SK-N-SH (cell line): ENCODE results near the gene ADISSP. TPM values are rescaled to one million over a fixed set of nuclear protein-coding genes. Genes with fewer than 3 reads are reported as not detected.
A peak's percentile ranks its signal among the peaks of the same experiment; 100 is the strongest.

Source experiments
- CTCF ChIA-PET: fragments of 300-600, 350-600 bp; formaldehyde crosslinking; extraction: SDS; loops from one replicate; lab custom pipeline; 2021; lab: Yijun Ruan, JAX
- POLR2A ChIA-PET: fragments of 350-600 bp; sonication (Branson Sonifier 250); formaldehyde crosslinking; extraction: SDS; loops from one replicate; lab custom pipeline; 2020; ENCODE audit warnings: antibody characterized with exemption, inconsistent platforms; lab: Yijun Ruan, JAX
- DNase-seq: peaks from one replicate; pipeline ENCODE4 v3.0.0; 2012
- H2AFZ ChIP-seq: fragments of 200-600 bp; sonication (generic); 2 replicates; pipeline ENCODE4 v1.8.1; 2016; ENCODE audit warnings: antibody characterized with exemption, mild to moderate bottlenecking, low read depth
- H3F3A ChIP-seq: fragments of 200-600 bp; sonication (generic); replicated peaks from 2 replicates; pipeline ENCODE3; 2016; ENCODE audit warnings: antibody characterized with exemption, mild to moderate bottlenecking; ENCODE audit not compliant: insufficient read depth
- H3K27ac ChIP-seq, 2 experiments: fragments of 200-500 bp in 1 of 2; fragments of 200-600 bp in 1 of 2; sonication (Bioruptor generic) in 1 of 2; sonication (generic), shearing (Covaris generic) in 1 of 2; 2 replicates each; pipeline versions ENCODE4 v1.5.1 to v1.6.1; 2014 to 2016; ENCODE audit warnings: low read depth in 2 of 2, inconsistent platforms in 1 of 2, low read length in 1 of 2, mild to moderate bottlenecking in 1 of 2, mixed read lengths in 1 of 2
- H3K27me3 ChIP-seq: fragments of 200-600 bp; sonication (generic), shearing (Covaris generic); 2 replicates; pipeline ENCODE4 v1.6.1; 2016; ENCODE audit warnings: mixed run types; ENCODE audit not compliant: insufficient read depth
- H3K36me3 ChIP-seq, 2 experiments: fragments of 200-500 bp in 1 of 2; fragments of 200-600 bp in 1 of 2; sonication (Bioruptor generic) in 1 of 2; sonication (generic) in 1 of 2; replicated peaks in 1 of 2; 2 replicates each; pipeline versions ENCODE3 to v1.5.1; 2014 to 2016; ENCODE audit warnings: low read length in 1 of 2, mild to moderate bottlenecking in 1 of 2; ENCODE audit not compliant: insufficient read depth in 2 of 2, control insufficient read depth in 1 of 2
- H3K4me1 ChIP-seq, 2 experiments: fragments of 200-500 bp in 1 of 2; fragments of 200-600 bp in 1 of 2; sonication (Bioruptor generic) in 1 of 2; sonication (generic), shearing (Covaris generic) in 1 of 2; 2 replicates each; pipeline versions ENCODE4 v1.5.1 to v1.6.1; 2014 to 2016; ENCODE audit warnings: low read depth in 1 of 2, low read length in 1 of 2, mixed run types in 1 of 2; ENCODE audit not compliant: insufficient read depth in 2 of 2, control insufficient read depth in 1 of 2
- H3K4me2 ChIP-seq: fragments of 200-600 bp; sonication (generic), shearing (Covaris generic); 2 replicates; pipeline ENCODE4 v1.6.1; 2017; ENCODE audit warnings: mixed run types
- H3K4me3 ChIP-seq, 2 experiments: fragments of 200-500 bp in 1 of 2; fragments of 200-600 bp in 1 of 2; sonication (Bioruptor generic) in 1 of 2; sonication (generic), shearing (Covaris generic) in 1 of 2; 2 replicates each; pipeline versions ENCODE4 v1.5.1 to v1.8.1; 2014 to 2016; ENCODE audit warnings: low read depth in 2 of 2, inconsistent platforms in 1 of 2, low read length in 1 of 2, mild to moderate bottlenecking in 1 of 2, mixed read lengths in 1 of 2, moderate library complexity in 1 of 2
- H3K79me2 ChIP-seq: fragments of 200-600 bp; sonication (generic); 2 replicates; pipeline ENCODE4 v1.8.1; 2017; ENCODE audit warnings: mild to moderate bottlenecking; ENCODE audit not compliant: insufficient read depth
- H3K9ac ChIP-seq: fragments of 200-600 bp; sonication (generic); 2 replicates; pipeline ENCODE4 v1.6.1; 2017; ENCODE audit warnings: mixed run types
- H3K9me2 ChIP-seq: fragments of 200-600 bp; sonication (generic); 2 replicates; pipeline ENCODE4 v1.6.1; 2017; ENCODE audit warnings: mixed run types
- H3K9me3 ChIP-seq: fragments of 200-600 bp; sonication (generic); 2 replicates; pipeline ENCODE4 v1.6.1; 2017; ENCODE audit warnings: mixed run types, mild to moderate bottlenecking, moderate library complexity
- H4K20me1 ChIP-seq: fragments of 200-600 bp; sonication (generic); 2 replicates; pipeline ENCODE4 v1.6.1; 2017; ENCODE audit warnings: mild to moderate bottlenecking, mixed run types; ENCODE audit not compliant: insufficient read depth
- IRF3 ChIP-seq: fragments of 150-350 bp; IDR thresholded peaks from 2 replicates; pipeline ENCODE4 v1.6.1; 2016; ENCODE audit warnings: mild to moderate bottlenecking, low read depth, low read length
- JUND ChIP-seq: IDR thresholded peaks from 2 replicates; pipeline ENCODE4 v1.4.0; 2012
- REST ChIP-seq: IDR thresholded peaks from 2 replicates; pipeline ENCODE4 v1.6.1; 2012; ENCODE audit warnings: mild to moderate bottlenecking, low read depth, low read length, moderate library complexity
- RXRA ChIP-seq: IDR thresholded peaks from 2 replicates; pipeline ENCODE4 v1.4.0; 2012; ENCODE audit warnings: low read depth, mild to moderate bottlenecking, borderline replicate concordance
- WGBS: methylation state at CpG from one replicate; pipeline ENCODE4 v1.1.6; 2017; ENCODE audit warnings: low lambda C conversion rate; 5-methylcytosine and 5-hydroxymethylcytosine counted together
- polyA plus RNA-seq, 3 experiments: library from polyadenylated mRNA; depleted of rRNA; stranded (reverse); fragments of >200 nt; gene quantifications; 2 replicates each; pipeline ENCODE4 v1.2.3, GENCODE V29; 2012

The ADISSP gene
- polyA plus RNA-seq, 1 of the 3 experiments (the other 2 are of a cell fraction), result 73.9 TPM

- no peaks in the 10 kb centered on the region for H3K4me1 ChIP-seq
- no peak for DNase-seq
These were observed 56.0 kb downstream of the ADISSP start for GRCh38 chr20:3711484-3711941.

More at GRCh38 chr20:3711484-3711941, 56.0 kb downstream of the ADISSP start:
- 54% methylated on average over 4 of the region's 4 CpGs for WGBS
- no peaks in the 10 kb centered on the region for H3K9me2 ChIP-seq
- ChIA-PET POLR2A (no interaction called here), CTCF (interaction anchor here (0.6 to 7.8 kb wide), 50 partner anchors 8 to 329 kb away, joined by 3 to 301 read pairs (median 4); partner anchors contain the start of genes ADAM33, ADISSP, AP5S1 and CDC25B)
- H3K9ac ChIP-seq, result no peak overlapping the region
- no peaks in the 10 kb centered on the region for H3K36me3 ChIP-seq
- no peak overlapping the region for H2AFZ ChIP-seq
- no peaks in the 10 kb centered on the region for H4K20me1 ChIP-seq
- no peaks in the 10 kb centered on the region for H3K9me3 ChIP-seq
- no peaks in the 10 kb centered on the region for H3K79me2 ChIP-seq
- no peak for TF ChIP-seq IRF3
- TF ChIP-seq JUND, result no peak
- peak; percentile 68; the same call in 1 of the 2 replicates for TF ChIP-seq REST
- TF ChIP-seq RXRA, result no peak
- H3K27ac ChIP-seq, result no peak overlapping the region
- H3K4me2 ChIP-seq, result no peak overlapping the region
- no peak overlapping the region; a peak in 1 of 4 replicates for H3K4me3 ChIP-seq
- H3F3A ChIP-seq, result no peaks in the 10 kb centered on the region
- H3K27me3 ChIP-seq, result no peaks in the 10 kb centered on the region
